HepG2 (cell line): ENCODE data around the gene XXYLT1. TPM values are rescaled to one million over a fixed set of nuclear protein-coding genes. Genes with fewer than 3 reads are reported as not detected.

ENCODE experiments used
- BCLAF1 ChIP-seq: fragments of 450-650 bp; IDR thresholded peaks from 2 replicates; pipeline ENCODE4 v1.6.1; 2017; ENCODE audit warnings: mild to moderate bottlenecking
- DR1 ChIP-seq: sonication (generic); formaldehyde crosslinking; IDR thresholded peaks from 2 replicates; pipeline ENCODE4 v1.8.0; 2021; ENCODE audit warnings: mild to moderate bottlenecking, missing genetic modification reagents, inconsistent platforms
- DRAP1 ChIP-seq: IDR thresholded peaks from 2 replicates; pipeline ENCODE4 v1.6.1; 2016; ENCODE audit warnings: missing genetic modification reagents, missing compliant biosample characterization
- E2F5 ChIP-seq: sonication (generic); formaldehyde crosslinking; conservative IDR thresholded peaks from 2 replicates; pipeline ENCODE4 v1.4.0; 2020; ENCODE audit warnings: missing genetic modification reagents
- ELF4 ChIP-seq: sonication (generic); formaldehyde crosslinking; IDR thresholded peaks from 2 replicates; pipeline ENCODE4 v1.5.0; 2020; ENCODE audit warnings: missing genetic modification reagents, mild to moderate bottlenecking, moderate library complexity, borderline replicate concordance
- GABPA ChIP-seq, 2 experiments: IDR thresholded peaks; 2 replicates each; pipeline ENCODE4 v1.6.1; 2011 to 2016; ENCODE audit warnings: low read depth in 2 of 2, low read length in 1 of 2, missing biosample characterization in 1 of 2, missing genetic modification characterization in 1 of 2
- GMEB2 ChIP-seq: IDR thresholded peaks from 2 replicates; pipeline ENCODE4 v1.6.1; 2016; ENCODE audit warnings: missing biosample characterization, missing genetic modification reagents, low read depth
- MLX ChIP-seq: IDR thresholded peaks from 2 replicates; pipeline ENCODE4 v1.6.1; 2016
- PPARG ChIP-seq: conservative IDR thresholded peaks from 2 replicates; pipeline ENCODE4 v1.6.1; 2016; ENCODE audit warnings: missing biosample characterization, missing genetic modification reagents
- RELA ChIP-seq: sonication (generic); formaldehyde crosslinking; IDR thresholded peaks from 2 replicates; pipeline ENCODE4 v1.4.0; 2020; ENCODE audit warnings: missing genetic modification reagents
- YEATS4 ChIP-seq: sonication (generic); formaldehyde crosslinking; IDR thresholded peaks from 2 replicates; pipeline ENCODE4 v1.4.0; 2020; ENCODE audit warnings: missing genetic modification reagents, borderline replicate concordance
- ZBTB37 ChIP-seq: sonication (generic); formaldehyde crosslinking; IDR thresholded peaks from 2 replicates; pipeline ENCODE4 v1.4.0; 2020; ENCODE audit warnings: mild to moderate bottlenecking, missing genetic modification reagents
- ZNF3 ChIP-seq: IDR thresholded peaks from 2 replicates; pipeline ENCODE4 v1.7.0; 2017; ENCODE audit warnings: inconsistent platforms
- ZNF574 ChIP-seq: sonication (generic); formaldehyde crosslinking; IDR thresholded peaks from 2 replicates; pipeline ENCODE4 v1.4.0; 2020; ENCODE audit warnings: missing genetic modification reagents
- ZNF605 ChIP-seq: sonication (generic); formaldehyde crosslinking; IDR thresholded peaks from 2 replicates; pipeline ENCODE4 v1.8.0; 2022; ENCODE audit warnings: mild to moderate bottlenecking, missing genetic modification reagents
- ZNF878 ChIP-seq: sonication (generic); formaldehyde crosslinking; IDR thresholded peaks from 2 replicates; pipeline ENCODE4 v1.8.1; 2023; ENCODE audit warnings: mild to moderate bottlenecking, missing genetic modification reagents, moderate library complexity
- polyA plus RNA-seq, 8 experiments: library from polyadenylated mRNA; depleted of rRNA in 3 of 8; stranded (reverse) in 7 of 8; unstranded in 1 of 8; fragments of >200 nt; fragmentation: Illumina TruSeq in 4 of 8; extraction: Trizol in 4 of 8; gene quantifications; 2 replicates each; pipeline versions ENCODE4 v1.2.1 to v1.2.3, GENCODE V29; 2011 to 2016; ENCODE audit warnings: low read depth in 4 of 8, missing spikeins in 1 of 8, mixed read lengths in 1 of 8; ENCODE audit not compliant: insufficient read depth in 1 of 8
- total RNA-seq, 5 experiments: library from RNA; depleted of rRNA; stranded (reverse); fragments of >200 nt; fragmentation: Illumina TruSeq; extraction: Trizol; gene quantifications; 2 replicates each; pipeline ENCODE4 v1.2.3, GENCODE V29; 2016; ENCODE audit warnings: low read depth in 1 of 5

The XXYLT1 gene
- total and polyA plus RNA-seq, 2 of the 13 experiments (the other 11 are each of a cell fraction or from before 2014, with no cell fraction given): 17.7 to 19.0 TPM

- TF ChIP-seq ZNF574 (CRISPR knock-in tag): no peak
- TF ChIP-seq DR1 (CRISPR knock-in tag): no peak
- TF ChIP-seq BCLAF1: no peak
- TF ChIP-seq E2F5 (CRISPR knock-in tag): no peak
- no peak for TF ChIP-seq RELA
- peak; percentile 56; the same call in 1 of the 2 replicates for TF ChIP-seq MLX (CRISPR knock-in tag)
- TF ChIP-seq ZNF878: no peak
- no peak for TF ChIP-seq ELF4 (CRISPR knock-in tag)
- no peak for TF ChIP-seq GABPA (IDR thresholded peaks at IDR 0.05; ENCODE audit: low read depth, low read length)
- no peak for TF ChIP-seq GABPA (CRISPR knock-in tag; IDR thresholded peaks at IDR 0.05; ENCODE audit: low read depth)
- no peak for TF ChIP-seq GMEB2 (CRISPR knock-in tag)
- TF ChIP-seq PPARG (CRISPR knock-in tag): peak; percentile 91
- no peak; the same call in 1 of the 2 replicates for TF ChIP-seq DRAP1 (CRISPR knock-in tag)
- peak; percentile 29; the same call in 1 of the 2 replicates for TF ChIP-seq ZNF605 (CRISPR knock-in tag)
- TF ChIP-seq YEATS4: no peak
- no peak for TF ChIP-seq ZNF3
- TF ChIP-seq ZBTB37: no peak
Observed at GRCh38 chr3:195198426-195199346, 72.3 kb downstream of the XXYLT1 start (continued).
